ENCODE data around the gene SNX10.

Gene SNX10

GRCh38 chr7:26311798-26312197, 20.1 kb downstream of the SNX10 start:
- Histone ChIP-seq H3K9me3 (no peaks in the 10 kb centered on the region), H3K4me2 (no peak overlapping the region), H3K36me3 (no peaks in the 10 kb centered on the region), H3K27me3 (no peaks in the 10 kb centered on the region), H3K4me1 (peaks cover 8% of the 10 kb centered on the region; the same call in 1 of the 2 replicates), H3K9ac (no peak overlapping the region), H4K20me1 (no peaks in the 10 kb centered on the region), H3K27ac (no peak overlapping the region), H3K4me3 (no peak overlapping the region)
- TF ChIP-seq Cebpa-rat (IDR thresholded peaks at IDR 0.05), result no peak

GRCh38 chr7:26317211-26317610, 25.5 kb downstream of the SNX10 start:
- H3K4me2 ChIP-seq, result no peak overlapping the region
- peaks cover 8% of the 10 kb centered on the region; the same call in 1 of the 2 replicates for H3K4me1 ChIP-seq
- no peaks in the 10 kb centered on the region for H3K36me3 ChIP-seq
- H3K9ac ChIP-seq, result no peak overlapping the region
- H4K20me1 ChIP-seq, result no peaks in the 10 kb centered on the region
- H3K27me3 ChIP-seq, result no peaks in the 10 kb centered on the region
- H3K27ac ChIP-seq, result no peak overlapping the region
- H3K9me3 ChIP-seq, result no peaks in the 10 kb centered on the region
- TF ChIP-seq Cebpa-rat (IDR thresholded peaks at IDR 0.05), result no peak
- H3K4me3 ChIP-seq, result no peak overlapping the region

GRCh38 chr7:26318921-26319320, 27.3 kb downstream of the SNX10 start:
- TF ChIP-seq Cebpa-rat (IDR thresholded peaks at IDR 0.05), result no peak
- no peak overlapping the region for H3K4me2 ChIP-seq
- H3K4me3 ChIP-seq, result no peak overlapping the region
- peaks cover 8% of the 10 kb centered on the region; the same call in 1 of the 2 replicates for H3K4me1 ChIP-seq
- H3K27me3 ChIP-seq, result no peaks in the 10 kb centered on the region
- no peaks in the 10 kb centered on the region for H4K20me1 ChIP-seq
- no peaks in the 10 kb centered on the region for H3K36me3 ChIP-seq
- no peak overlapping the region for H3K9ac ChIP-seq
- H3K27ac ChIP-seq, result no peak overlapping the region
- no peaks in the 10 kb centered on the region for H3K9me3 ChIP-seq

DNA sequence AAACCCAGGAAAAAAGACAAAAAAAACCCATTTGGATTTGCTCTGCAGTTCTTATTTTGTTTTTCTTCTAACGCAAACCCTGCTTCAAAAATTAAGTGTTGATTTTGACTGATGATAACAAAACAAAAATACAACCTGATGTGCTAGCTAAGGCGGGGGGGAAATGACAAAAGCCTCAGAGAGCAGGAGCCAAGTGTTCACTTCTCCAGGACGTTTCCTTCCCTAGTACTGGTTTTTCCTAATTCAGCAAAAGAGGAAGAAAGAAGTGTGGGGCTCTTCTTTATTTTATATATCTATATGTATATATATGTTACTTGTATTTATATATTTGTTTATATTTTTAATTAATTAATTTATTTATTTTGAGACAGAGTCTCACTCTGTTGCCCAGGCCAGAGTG, 28.0 kb downstream of the SNX10 start:
- Histone ChIP-seq H3K4me3 (no peak overlapping the region), H3K27me3 (no peaks in the 10 kb centered on the region), H3K4me2 (no peak overlapping the region), H3K9me3 (no peaks in the 10 kb centered on the region), H3K27ac (no peak overlapping the region), H3K4me1 (peaks cover 2% of the 10 kb centered on the region; the same call in 1 of the 2 replicates), H3K36me3 (no peaks in the 10 kb centered on the region), H4K20me1 (no peaks in the 10 kb centered on the region), H3K9ac (no peak overlapping the region)
- TF ChIP-seq Cebpa-rat (IDR thresholded peaks at IDR 0.05), result no peak

GRCh38 chr7:26320878-26321277, 29.2 kb downstream of the SNX10 start:
- Histone ChIP-seq H3K36me3 (no peaks in the 10 kb centered on the region), H3K27me3 (no peaks in the 10 kb centered on the region), H3K9ac (no peak overlapping the region), H3K27ac (no peak overlapping the region), H3K4me3 (no peak overlapping the region), H3K4me1 (no peaks in the 10 kb centered on the region), H3K9me3 (no peaks in the 10 kb centered on the region), H3K4me2 (no peak overlapping the region), H4K20me1 (no peaks in the 10 kb centered on the region)
- TF ChIP-seq Cebpa-rat (IDR thresholded peaks at IDR 0.05), result no peak

- Histone ChIP-seq H3K4me2 (no peak overlapping the region), H3K36me3 (no peaks in the 10 kb centered on the region), H3K4me1 (no peaks in the 10 kb centered on the region), H3K27me3 (no peaks in the 10 kb centered on the region), H3K9me3 (no peaks in the 10 kb centered on the region), H4K20me1 (no peaks in the 10 kb centered on the region), H3K4me3 (no peak overlapping the region), H3K27ac (no peak overlapping the region), H3K9ac (no peak overlapping the region)
- no peak for TF ChIP-seq Cebpa-rat (IDR thresholded peaks at IDR 0.05)
Measured at GRCh38 chr7:26321435-26321834, 29.8 kb downstream of the SNX10 start.

- Histone ChIP-seq H3K9ac (no peak overlapping the region), H3K4me3 (no peak overlapping the region), H3K27ac (no peak overlapping the region), H3K4me1 (peaks cover 12% of the 10 kb centered on the region), H3K27me3 (no peaks in the 10 kb centered on the region), H4K20me1 (no peaks in the 10 kb centered on the region), H3K4me2 (no peak overlapping the region), H3K36me3 (no peaks in the 10 kb centered on the region), H3K9me3 (0 out of 2 replicates have a peak, but pooled peaks cover 10% of the 10 kb centered on the region)
- no peak for TF ChIP-seq Cebpa-rat (IDR thresholded peaks at IDR 0.05)
Measured at GRCh38 chr7:26326211-26326610, 34.5 kb downstream of the SNX10 start.

DNA sequence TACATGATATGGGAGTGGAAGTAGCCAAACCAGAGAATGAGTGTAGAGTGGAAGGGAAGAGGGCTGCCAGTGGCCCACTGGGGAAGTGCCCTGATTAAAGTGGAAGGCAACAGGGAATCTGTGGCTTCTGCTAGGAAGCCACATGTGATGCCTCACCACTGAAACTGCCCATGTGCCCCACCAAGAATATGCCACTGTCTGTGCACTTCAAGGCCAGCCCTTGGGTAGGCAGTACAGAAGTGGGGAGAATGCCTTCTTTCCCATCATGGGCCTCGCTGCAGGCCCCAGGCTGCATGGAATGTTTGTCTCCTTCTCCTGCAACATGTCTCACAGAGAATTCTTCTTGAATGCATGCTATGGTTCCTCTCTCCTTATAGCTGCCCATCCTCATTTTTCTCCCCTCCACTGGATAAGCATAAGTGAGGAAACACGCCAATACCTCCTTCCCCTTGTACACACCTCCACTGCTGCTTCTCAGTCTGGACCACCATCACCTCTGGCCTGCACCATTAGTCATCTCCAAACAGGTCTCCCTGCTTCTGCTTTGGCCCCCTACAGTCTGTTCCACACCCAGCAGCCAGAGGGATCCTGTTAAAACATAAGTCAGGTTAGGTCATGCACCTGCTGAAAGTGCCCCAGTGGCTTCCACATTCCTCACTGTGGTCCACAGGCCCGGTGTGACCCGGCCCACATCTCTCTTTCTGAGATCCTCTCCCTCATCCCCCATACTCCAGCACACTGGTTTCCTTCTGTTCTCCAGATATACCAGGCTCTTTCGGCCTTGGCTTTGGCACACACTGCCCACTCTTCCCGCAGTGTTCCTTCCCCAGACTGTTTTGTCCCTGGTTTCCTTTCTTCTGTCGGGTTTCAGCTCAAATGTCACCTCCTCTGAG, 37.1 kb downstream of the SNX10 start:
- H3K27me3 ChIP-seq, result no peaks in the 10 kb centered on the region
- H3K4me1 ChIP-seq, result peaks cover 12% of the 10 kb centered on the region
- no peak overlapping the region for H3K9ac ChIP-seq
- H3K36me3 ChIP-seq, result no peaks in the 10 kb centered on the region
- peak overlapping the region; percentile 61; the same call in 1 of the 2 replicates for H3K4me2 ChIP-seq
- no peak overlapping the region for H3K27ac ChIP-seq
- H3K4me3 ChIP-seq, result no peak overlapping the region
- peaks cover 30% of the 10 kb centered on the region for H3K9me3 ChIP-seq
- H4K20me1 ChIP-seq, result no peaks in the 10 kb centered on the region
- no peak for TF ChIP-seq Cebpa-rat (IDR thresholded peaks at IDR 0.05)

DNA sequence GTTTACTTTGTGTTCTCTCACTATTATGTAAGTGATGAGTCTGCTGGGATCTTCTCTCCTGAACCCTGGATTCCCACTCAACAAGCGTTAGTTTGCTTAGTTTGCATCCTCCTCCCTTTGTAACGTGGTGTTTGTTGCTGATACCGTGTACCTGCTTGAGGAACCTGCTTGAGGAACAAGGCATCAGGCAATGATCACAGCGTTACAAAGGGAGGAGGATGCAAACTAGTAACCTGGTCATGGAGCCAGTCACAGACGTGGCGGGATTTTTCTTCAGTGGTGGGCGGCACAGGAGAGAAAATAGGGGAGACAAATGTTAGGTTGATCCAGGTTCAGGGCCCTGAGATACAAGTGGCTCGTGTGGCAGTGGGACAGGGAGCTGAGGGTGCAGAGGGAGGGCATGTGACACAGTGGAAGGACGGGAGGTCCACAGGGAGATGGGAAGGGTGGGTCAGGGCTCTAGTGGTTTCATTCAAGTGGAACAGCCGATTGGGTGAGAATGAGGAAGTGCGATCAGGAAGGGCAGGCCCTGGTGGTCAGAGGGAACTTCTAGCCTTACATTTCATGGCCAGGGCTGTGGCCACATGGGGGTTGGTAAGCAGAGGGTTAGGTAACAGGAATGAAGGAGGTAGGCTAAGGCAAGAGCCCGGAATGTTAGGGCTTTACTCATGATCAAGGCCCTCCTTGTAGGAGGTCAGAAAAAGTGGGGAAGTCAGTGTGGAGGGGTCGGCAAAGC, 38.0 kb downstream of the SNX10 start:
- Histone ChIP-seq H3K9ac (no peak overlapping the region), H3K4me2 (peak overlapping the region; percentile 61), H3K27ac (peak overlapping the region; percentile 20; the same call in 1 of the 2 replicates), H3K27me3 (no peaks in the 10 kb centered on the region), H3K36me3 (no peaks in the 10 kb centered on the region), H4K20me1 (no peaks in the 10 kb centered on the region), H3K4me1 (peaks cover 21% of the 10 kb centered on the region), H3K4me3 (no peak overlapping the region), H3K9me3 (peaks cover 30% of the 10 kb centered on the region)
- TF ChIP-seq Cebpa-rat (IDR thresholded peaks at IDR 0.05), result no peak

DNA sequence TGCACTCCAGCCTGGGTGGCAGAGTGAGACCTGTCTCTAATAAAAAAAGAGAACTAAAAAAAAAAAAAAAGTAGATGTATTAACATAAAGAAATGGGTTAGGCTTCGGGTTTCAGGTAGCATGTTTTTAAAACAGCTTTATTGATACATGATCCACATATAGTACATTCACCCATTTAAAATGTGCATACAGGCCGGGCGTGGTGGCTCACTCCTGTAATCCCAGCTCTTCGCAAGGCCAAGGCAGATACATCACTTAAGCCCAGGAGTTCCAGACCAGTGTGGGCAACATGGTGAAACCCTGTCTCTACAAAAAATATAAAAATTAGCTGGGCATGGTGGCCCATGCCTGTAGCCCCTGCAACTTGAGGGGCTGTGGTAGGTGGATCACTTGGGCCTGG, 39.5 kb downstream of the SNX10 start:
- Histone ChIP-seq H3K4me3 (no peak overlapping the region), H3K4me2 (no peak overlapping the region), H3K36me3 (no peaks in the 10 kb centered on the region), H4K20me1 (no peaks in the 10 kb centered on the region), H3K27me3 (no peaks in the 10 kb centered on the region), H3K4me1 (peaks cover 29% of the 10 kb centered on the region), H3K9ac (no peak overlapping the region), H3K27ac (no peak overlapping the region), H3K9me3 (peaks cover 30% of the 10 kb centered on the region)
- no peak for TF ChIP-seq Cebpa-rat (IDR thresholded peaks at IDR 0.05)
